ENCODE data around the gene CD248. TPM values are rescaled to one million over a fixed set of nuclear protein-coding genes. Genes with fewer than 3 reads are reported as not detected.
"Not testable (repeated sequence)": the region's sequence is repeated elsewhere in the genome, so short reads cannot be mapped to it uniquely, and the experiment has no call there.

CD248 gene
- total RNA-seq, 1 donor from 2014 or later: 12.3 TPM

- DNase-seq: no peak
- no peak for TF ChIP-seq CTCF (IDR thresholded peaks at IDR 0.05; ENCODE audit: borderline replicate concordance)
- intact Hi-C loops (cut with micrococcal nuclease): no loop called here
- Histone ChIP-seq H3K36me3 (peaks cover 25% of the 10 kb centered on the region), H3K4me3 (no peak overlapping the region), H3K27ac (replicated peaks) (no peak overlapping the region), H3K9me3 (replicated peaks) (no peaks in the 10 kb centered on the region), H3K4me1 (peaks cover 25% of the 10 kb centered on the region), H3K27me3 (ENCODE audit: low read depth) (peaks cover 11% of the 10 kb centered on the region)
Observed at GRCh38 chr11:66279092-66279734, 37.6 kb downstream of the CD248 start.

- DNase-seq: no peak
- Histone ChIP-seq H3K4me3 (peak overlapping the region; percentile 58), H3K36me3 (peaks cover 29% of the 10 kb centered on the region), H3K27me3 (ENCODE audit: low read depth) (peaks cover 11% of the 10 kb centered on the region), H3K4me1 (peaks cover 28% of the 10 kb centered on the region), H3K9me3 (replicated peaks) (no peaks in the 10 kb centered on the region), H3K27ac (replicated peaks) (no peak overlapping the region)
- intact Hi-C loops (cut with micrococcal nuclease): no loop called here
- no peak for TF ChIP-seq CTCF (IDR thresholded peaks at IDR 0.05; ENCODE audit: borderline replicate concordance)
Observed at GRCh38 chr11:66278363-66279091, 38.3 kb downstream of the CD248 start.

- Histone ChIP-seq H3K27ac (replicated peaks) (peak within 1 kb of the TSS; percentile 45), H3K27me3 (ENCODE audit: low read depth) (peaks cover 11% of the 10 kb centered on the region), H3K36me3 (peaks cover 37% of the 10 kb centered on the region), H3K4me3 (peak within 1 kb of the TSS; percentile 58), H3K9me3 (replicated peaks) (no peaks in the 10 kb centered on the region), H3K4me1 (peaks cover 25% of the 10 kb centered on the region)
- intact Hi-C loops (cut with micrococcal nuclease): no loop called here
- no peak for TF ChIP-seq CTCF (IDR thresholded peaks at IDR 0.05; ENCODE audit: borderline replicate concordance)
- DNase-seq: no peak
Observed at GRCh38 chr11:66277471-66278362, 39.1 kb downstream of the CD248 start, which contains the start of gene CNIH2. Gene CNIH2 (plus strand): TSS chr11:66278175. CDS start chr11:66278457, 282 bp downstream.

- H3K27me3 ChIP-seq (ENCODE audit: low read depth): peaks cover 11% of the 10 kb centered on the region
Observed at GRCh38 chr11:66277064-66277463, 39.8 kb downstream of the CD248 start.

GRCh38 chr11:66276619-66277018 lies 40.2 kb downstream of the CD248 start:
- H3K4me3 ChIP-seq; H3K27ac ChIP-seq (replicated peaks); intact Hi-C loops (cut with micrococcal nuclease); H3K9me3 ChIP-seq (replicated peaks); DNase-seq: not testable (repeated sequence)
- Histone ChIP-seq H3K27me3 (ENCODE audit: low read depth) (peaks cover 11% of the 10 kb centered on the region), H3K4me1 (peaks cover 15% of the 10 kb centered on the region), H3K36me3 (peaks cover 48% of the 10 kb centered on the region)

More at GRCh38 chr11:66277064-66277463, 39.8 kb downstream of the CD248 start:
- peaks cover 43% of the 10 kb centered on the region for H3K36me3 ChIP-seq
- H3K4me1 ChIP-seq: peaks cover 19% of the 10 kb centered on the region
- H3K4me3 ChIP-seq; intact Hi-C loops (cut with micrococcal nuclease); H3K27ac ChIP-seq (replicated peaks); H3K9me3 ChIP-seq (replicated peaks); DNase-seq: not testable (repeated sequence)

GRCh38 chr11:66275984-66276612 lies 40.7 kb downstream of the CD248 start:
- intact Hi-C loops (cut with micrococcal nuclease): no loop called here
- H3K27me3 ChIP-seq (ENCODE audit: low read depth): peaks cover 11% of the 10 kb centered on the region
- H3K4me1 ChIP-seq: peaks cover 19% of the 10 kb centered on the region
- TF ChIP-seq CTCF (IDR thresholded peaks at IDR 0.05; ENCODE audit: borderline replicate concordance): no peak
- H3K4me3 ChIP-seq: no peak overlapping the region
- H3K27ac ChIP-seq (replicated peaks): no peak overlapping the region
- H3K36me3 ChIP-seq: peaks cover 52% of the 10 kb centered on the region
- H3K9me3 ChIP-seq (replicated peaks): no peaks in the 10 kb centered on the region
- DNase-seq: no peak
